Panc1 (cell line): Measurements from ENCODE around the gene ANKRD65. TPM values are rescaled to one million over a fixed set of nuclear protein-coding genes. Genes with fewer than 3 reads are reported as not detected.
A peak's percentile ranks its signal among the peaks of the same experiment; 100 is the strongest.

Source experiments
- ATAC-seq: fragments of 200-7000 bp; cut with Tn5 transposase; 2 replicates; pipeline ENCODE4 v1.9.1; 2020; ENCODE audit warnings: mild to moderate bottlenecking, moderate library complexity
- BruUV-seq: library from RNA; stranded (reverse); fragments of 400-500 nt; replicated peaks from 2 replicates; lab custom pipeline; 2021; lab: Mats Ljungman, UMichigan
- CTCF ChIA-PET: fragments of 300-600 bp; sonication (Branson Sonifier 250); formaldehyde crosslinking; loops from one replicate; lab custom pipeline; 2022; ENCODE audit warnings: antibody characterized with exemption; lab: Charles Lee
- POLR2A ChIA-PET: fragments of 300-600 bp; sonication (Branson Sonifier 250); formaldehyde crosslinking; loops from one replicate; lab custom pipeline; 2022; ENCODE audit warnings: antibody characterized with exemption; lab: Charles Lee
- DNase-seq: peaks from one replicate; pipeline ENCODE4 v3.0.0-alpha.2; 2010; ENCODE audit warnings: low read depth, low spot score
- H3K27ac ChIP-seq: 2 replicates; pipeline ENCODE4 v1.5.1; 2011; ENCODE audit warnings: mild to moderate bottlenecking, low read length, inconsistent platforms
- H3K27me3 ChIP-seq: fragments of 200-500 bp; sonication (Bioruptor generic); 2 replicates; pipeline ENCODE4 v1.6.0; 2014; ENCODE audit warnings: low read length, inconsistent platforms; ENCODE audit not compliant: control insufficient read depth, insufficient read depth
- H3K36me3 ChIP-seq: fragments of 200-500 bp; sonication (Bioruptor generic); 2 replicates; pipeline ENCODE4 v1.5.1; 2014; ENCODE audit warnings: inconsistent platforms, mild to moderate bottlenecking, low read length, moderate library complexity; ENCODE audit not compliant: control insufficient read depth, insufficient read depth
- H3K4me1 ChIP-seq: 2 replicates; pipeline ENCODE4 v1.5.1; 2011; ENCODE audit warnings: inconsistent platforms, mild to moderate bottlenecking, low read length, moderate library complexity; ENCODE audit not compliant: control insufficient read depth, insufficient read depth
- H3K4me3 ChIP-seq, 2 experiments: 2 replicates each; pipeline ENCODE4 v1.5.1; 2011 to 2012; ENCODE audit warnings: low read depth in 2 of 2, low read length in 2 of 2, mild to moderate bottlenecking in 2 of 2, inconsistent platforms in 1 of 2, moderate library complexity in 1 of 2
- H3K9me3 ChIP-seq: fragments of 200-500 bp; sonication (Bioruptor generic); 2 replicates; pipeline ENCODE4 v1.5.1; 2014; ENCODE audit warnings: low read depth, mild to moderate bottlenecking, inconsistent platforms, low read length, moderate library complexity; ENCODE audit not compliant: control insufficient read depth, insufficient read depth
- CTCF ChIP-seq: fragments of 450-650 bp; IDR thresholded peaks from 2 replicates; pipeline ENCODE4 v1.5.1; 2017; ENCODE audit warnings: mild to moderate bottlenecking
- POLR2AphosphoS5 ChIP-seq: IDR thresholded peaks from 2 replicates; pipeline ENCODE4 v1.6.1; 2012; ENCODE audit warnings: mild to moderate bottlenecking, low read depth, low read length, moderate library complexity
- REST ChIP-seq, 2 experiments: IDR thresholded peaks; 2 replicates each; pipeline ENCODE4 v1.6.1; 2011 to 2012; ENCODE audit warnings: low read depth in 2 of 2, control low read depth in 1 of 2, low read length in 1 of 2, mild to moderate bottlenecking in 1 of 2, moderate library complexity in 1 of 2; ENCODE audit not compliant: insufficient read depth in 1 of 2
- SIN3A ChIP-seq: IDR thresholded peaks from 2 replicates; pipeline ENCODE4 v1.6.1; 2012; ENCODE audit warnings: low read depth, mild to moderate bottlenecking, low read length, moderate library complexity, borderline replicate concordance; ENCODE audit not compliant: insufficient read depth
- TCF7L2 ChIP-seq: IDR thresholded peaks from 2 replicates; pipeline ENCODE4 v1.6.1; 2011; ENCODE audit warnings: mild to moderate bottlenecking, low read depth, low read length, inconsistent platforms
- in situ Hi-C: cut with HindIII; loops from 2 replicates; pipeline ENCODE4 v1.10.0; 2016; ENCODE audit warnings: low sequenced_read_pairs, low pct_unique_long_range_greater_than_20kb
- intact Hi-C: fragments of 100-400 bp; cut with micrococcal nuclease; formaldehyde crosslinking; loops from one replicate; pipeline ENCODE4 v1.10.0; 2022; ENCODE audit not compliant: unreplicated experiment
- total RNA-seq: library from RNA; stranded (reverse); gene quantifications from one replicate; pipeline ENCODE4 v1.2.1, GENCODE V29; 2021; ENCODE audit not compliant: unreplicated experiment

The ANKRD65 gene
- total RNA-seq, 1 experiment from 2014 or later: 1.9 TPM

GRCh38 chr1:1401457-1402010 is 19.5 kb downstream of the ANKRD65 start:
- peak overlapping the region; percentile 93 to 94 for H3K4me3 ChIP-seq
- POLR2A ChIA-PET: no interaction called here

More at GRCh38 chr1:1401457-1402010, 19.5 kb downstream of the ANKRD65 start:
- peaks cover 13% of the 10 kb centered on the region for H3K36me3 ChIP-seq
- intact Hi-C loops (loop anchor here (5.0 kb wide), 1 partner anchor 36 kb away; the partner anchor contains the start of gene VWA1), in situ Hi-C loops (no loop called here)
- H3K27ac ChIP-seq: peak overlapping the region; percentile 98
- peaks cover 58% of the 10 kb centered on the region for H3K4me1 ChIP-seq
- CTCF ChIA-PET: interaction anchor here (1.4 to 1.5 kb wide), 2 partner anchors 30 to 40 kb away, joined by 3 to 11 read pairs; no protein-coding TSS in a partner anchor
- DNase-seq (no peak), ATAC-seq (peak; percentile 3)
- BruUV-seq: no TSS peak
- TF ChIP-seq SIN3A (0 out of 2 replicates have a peak, but pooled peaks have one; percentile 39), REST (IDR thresholded peaks at IDR 0.05; ENCODE audit: insufficient read depth in 1 of 2, low read depth in 2 of 2, low read length in 1 of 2) (no peak), CTCF (no peak), TCF7L2 (no peak), POLR2AphosphoS5 (peak; percentile 35)
- no peaks in the 10 kb centered on the region for H3K9me3 ChIP-seq
- H3K27me3 ChIP-seq: no peaks in the 10 kb centered on the region
